ENCODE measurements around the gene CTRB2.

The CTRB2 gene

DNA sequence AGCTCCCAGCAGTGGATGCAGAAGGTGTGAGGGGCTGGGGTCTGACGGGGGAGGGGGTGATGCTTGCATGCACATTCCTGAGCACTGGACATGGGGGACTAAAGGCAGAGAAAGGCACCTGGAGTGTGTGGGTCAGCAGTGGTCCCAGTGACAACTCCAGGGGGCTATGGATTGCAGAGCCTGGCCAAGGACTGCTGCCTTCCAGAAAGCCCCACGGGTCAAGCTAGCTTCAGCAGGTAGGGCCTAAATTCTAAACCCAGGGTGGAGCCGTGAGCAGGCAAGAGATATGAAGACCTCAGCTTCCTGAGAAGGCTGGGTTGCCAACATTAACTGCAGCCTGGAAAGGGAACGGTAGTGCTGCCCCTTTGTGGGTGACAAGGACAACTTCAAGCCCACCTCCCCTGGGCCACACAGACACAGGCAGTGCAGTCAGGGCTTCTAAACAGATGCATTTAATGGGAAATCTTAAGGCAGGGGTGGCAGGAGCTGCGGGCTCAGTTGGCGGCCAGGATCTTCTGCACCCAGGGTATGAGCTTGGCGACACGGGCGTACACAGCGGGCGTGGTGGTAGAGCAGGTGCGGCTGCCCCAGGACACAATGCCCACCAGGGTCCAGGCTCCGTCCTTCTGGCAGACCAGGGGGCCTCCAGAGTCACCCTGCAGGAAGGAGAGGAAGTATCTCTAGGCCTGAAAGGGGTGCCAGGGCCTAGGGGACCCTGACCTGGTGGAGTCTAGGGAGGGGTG is 3.1 kb downstream of the CTRB2 start:
- DNase-seq: no peak

DNA sequence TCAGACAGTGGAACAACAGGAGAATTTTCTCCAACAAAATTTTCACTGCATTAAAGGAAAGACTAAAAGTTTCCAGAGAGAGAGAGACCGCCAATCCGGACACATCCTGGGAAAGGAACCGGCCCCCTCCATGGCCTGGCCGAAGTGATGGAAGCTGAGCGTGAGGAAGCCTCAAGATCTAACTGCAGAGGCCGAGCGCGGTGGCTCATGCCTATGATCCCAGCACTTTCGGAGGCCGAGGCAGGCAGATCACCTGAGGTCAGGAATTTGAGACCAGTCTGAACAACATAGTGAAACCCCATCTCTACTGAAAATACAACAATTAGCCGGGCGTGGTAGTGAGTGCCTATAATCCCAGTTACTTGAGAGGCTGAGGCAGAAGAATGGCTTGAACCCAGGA is 3.9 kb downstream of the CTRB2 start:
- DNase-seq: no peak

DNA sequence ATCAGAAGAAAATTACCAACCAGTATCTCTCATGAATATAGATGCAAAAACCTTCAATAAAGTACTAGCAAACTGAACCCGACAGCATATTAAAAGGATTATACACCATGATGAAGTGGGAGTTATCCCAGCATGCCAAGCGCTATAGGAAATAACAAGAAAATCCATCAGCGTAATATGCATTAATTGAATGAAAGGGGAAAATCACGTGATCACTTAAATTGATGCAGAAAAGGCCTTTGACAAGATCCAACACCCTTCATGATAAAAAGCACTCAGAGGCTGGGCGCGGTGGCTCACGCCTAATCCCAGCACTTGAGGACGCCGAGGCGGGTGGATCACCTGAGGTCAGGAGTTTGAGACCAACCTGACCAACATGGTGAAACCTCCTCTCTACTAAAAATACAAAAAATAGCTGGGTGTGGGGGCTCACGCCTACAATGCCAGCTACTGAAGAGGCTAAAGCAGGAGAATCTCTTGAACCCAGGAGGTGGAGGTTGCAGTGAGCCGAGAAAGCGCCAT is 4.8 kb downstream of the CTRB2 start:
- no peak for DNase-seq

DNA sequence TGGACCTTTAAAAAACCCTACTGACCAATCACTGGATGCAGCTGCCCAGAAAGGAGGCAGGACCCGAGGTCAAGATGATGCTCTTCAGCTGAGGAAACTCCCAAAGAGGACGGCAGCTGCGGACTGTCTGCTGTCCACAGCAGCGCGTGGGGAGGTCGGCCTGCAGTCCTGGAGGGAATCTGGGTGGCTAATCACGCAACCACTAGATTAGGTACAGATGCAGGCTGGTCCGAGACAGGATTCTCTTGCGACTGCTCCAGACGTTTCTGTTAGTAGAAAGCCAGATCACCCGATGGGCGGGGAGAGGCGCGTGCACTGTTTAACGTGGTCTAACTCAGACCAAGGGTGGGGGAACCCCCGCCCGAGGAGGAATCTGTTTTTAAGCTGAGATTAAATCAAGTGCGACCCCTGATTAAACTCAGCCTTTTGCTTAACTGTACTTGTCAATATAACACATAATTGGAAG is 8.8 kb downstream of the CTRB2 start:
- DNase-seq: no peak

DNA sequence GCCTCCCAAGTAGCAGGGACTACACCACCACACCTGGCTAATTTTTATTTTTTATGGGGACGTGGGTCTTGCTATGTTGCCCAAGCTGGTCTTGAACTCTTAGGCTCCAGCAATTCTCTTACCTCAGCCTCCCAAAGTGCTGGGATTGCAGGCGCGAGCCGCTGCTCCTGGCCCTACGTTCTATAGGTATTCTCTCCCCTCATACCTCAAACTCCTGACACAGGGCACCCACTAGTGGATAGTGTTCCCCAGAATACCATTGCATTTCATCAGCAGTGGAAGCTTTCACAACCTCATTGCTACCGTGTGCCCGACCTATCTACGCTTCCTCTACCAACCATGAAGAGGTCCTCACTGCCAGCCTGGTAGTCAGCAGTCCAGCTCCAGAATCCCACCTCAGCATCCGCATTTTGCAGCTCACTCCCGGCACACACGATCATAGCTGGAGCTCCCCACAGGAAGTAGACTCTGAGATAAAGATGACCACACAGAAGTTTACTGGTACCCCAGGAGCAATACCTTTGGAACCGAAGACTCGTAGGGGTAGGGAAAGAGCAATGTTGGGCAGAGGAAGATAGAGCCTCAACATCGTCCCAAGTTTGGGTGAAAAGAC is 9.3 kb downstream of the CTRB2 start:
- no peak for DNase-seq

DNA sequence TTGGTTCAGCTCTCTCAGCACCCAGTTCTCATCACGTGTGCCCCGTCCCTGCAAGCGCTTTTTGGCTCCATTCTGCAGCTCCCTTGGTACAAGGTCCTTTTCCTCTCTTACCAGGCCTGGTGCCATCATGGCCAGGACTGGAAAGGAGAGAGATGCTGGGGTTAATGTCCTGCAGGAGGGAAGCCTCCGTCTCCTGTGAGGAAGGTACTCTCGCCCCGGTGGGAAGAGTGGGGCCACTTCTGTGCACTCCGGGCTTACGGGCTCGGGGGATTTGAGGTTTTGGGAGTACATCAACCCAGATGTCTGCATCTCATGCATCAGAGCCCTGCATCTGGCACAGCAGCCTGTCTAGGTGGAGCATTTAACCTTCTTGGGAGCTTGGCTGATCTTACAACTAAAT is 10.1 kb downstream of the CTRB2 start:
- no peak for DNase-seq

DNA sequence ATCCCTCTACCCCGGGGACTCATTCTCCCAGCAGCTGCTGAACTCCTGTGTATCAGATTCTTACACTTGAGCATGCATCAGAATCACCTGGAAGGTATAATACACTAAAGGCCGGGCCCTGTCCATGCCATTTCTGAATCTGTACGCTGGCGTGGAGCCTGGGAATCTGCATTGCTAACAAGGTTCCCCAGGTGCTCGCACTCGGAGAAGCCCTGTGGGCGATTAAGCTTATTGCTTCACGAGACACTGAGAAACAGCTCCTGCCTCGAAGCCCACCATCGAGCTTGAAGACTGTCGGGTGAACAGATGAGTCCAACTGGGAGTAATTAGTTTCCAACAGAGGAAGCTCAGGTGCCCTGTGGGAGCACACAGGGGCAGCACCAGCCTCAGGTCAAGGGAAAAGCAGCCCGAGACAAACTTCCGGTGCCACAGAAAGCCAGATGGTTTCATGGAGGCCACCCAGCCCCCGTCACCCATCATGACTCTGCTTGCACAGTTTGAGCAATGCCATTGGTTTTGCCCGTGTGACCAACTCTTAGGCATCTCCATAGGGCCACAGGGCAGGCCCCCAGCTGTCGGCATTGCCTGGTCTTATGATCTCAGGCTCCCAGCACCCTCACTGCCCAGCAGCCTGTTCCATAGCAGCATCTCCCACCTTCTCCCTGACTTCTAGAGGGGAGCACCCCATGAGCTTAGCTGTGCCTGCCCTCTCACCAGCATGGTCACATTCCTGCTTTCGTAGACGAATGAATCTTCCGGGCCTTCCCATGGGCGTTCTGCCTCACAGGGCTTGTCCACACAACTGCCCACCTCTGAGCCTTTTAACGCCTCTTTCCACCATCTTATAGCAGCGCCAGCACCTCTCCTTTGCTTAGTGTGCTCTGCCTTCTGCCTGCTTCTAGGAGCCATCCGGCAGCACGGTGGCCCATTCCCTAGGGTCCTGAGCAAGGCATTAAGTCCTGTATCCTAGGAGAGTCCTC is 10.9 kb downstream of the CTRB2 start:
- no peak for DNase-seq

DNA sequence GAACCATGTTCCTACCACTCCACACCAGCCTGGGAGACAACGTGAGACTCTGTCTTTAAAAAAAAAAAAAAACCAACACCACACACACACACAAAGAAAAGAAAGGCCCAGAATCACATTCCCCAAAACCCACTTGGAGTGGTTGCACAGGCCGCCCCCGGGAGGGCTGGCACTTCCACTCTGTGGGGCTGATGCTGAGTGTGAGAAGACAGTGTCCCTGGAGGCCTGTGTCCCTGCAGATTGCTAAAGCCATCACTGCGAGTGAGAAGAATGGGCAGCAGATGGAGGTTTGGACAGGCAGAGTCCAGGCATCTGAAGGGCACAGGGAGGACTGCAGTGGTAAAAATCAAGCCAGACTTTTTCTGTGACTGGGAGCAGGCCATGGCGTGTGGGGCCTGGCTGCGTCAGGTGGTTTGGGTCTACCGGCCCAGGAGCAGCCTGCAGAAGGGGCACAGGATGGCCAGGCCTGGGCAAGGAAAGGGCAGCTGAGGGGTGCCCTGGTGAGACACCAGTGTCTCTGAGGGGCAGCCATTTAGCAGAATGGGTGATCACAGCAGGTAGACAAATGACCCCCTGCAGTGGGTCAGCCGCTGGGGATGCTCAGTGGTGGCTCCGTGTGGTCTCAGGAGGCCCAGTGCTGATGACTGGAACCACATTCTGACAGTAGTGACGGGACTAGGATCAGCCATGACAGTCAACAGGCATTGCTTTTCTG is 13.1 kb downstream of the CTRB2 start:
- no peak for DNase-seq

DNA sequence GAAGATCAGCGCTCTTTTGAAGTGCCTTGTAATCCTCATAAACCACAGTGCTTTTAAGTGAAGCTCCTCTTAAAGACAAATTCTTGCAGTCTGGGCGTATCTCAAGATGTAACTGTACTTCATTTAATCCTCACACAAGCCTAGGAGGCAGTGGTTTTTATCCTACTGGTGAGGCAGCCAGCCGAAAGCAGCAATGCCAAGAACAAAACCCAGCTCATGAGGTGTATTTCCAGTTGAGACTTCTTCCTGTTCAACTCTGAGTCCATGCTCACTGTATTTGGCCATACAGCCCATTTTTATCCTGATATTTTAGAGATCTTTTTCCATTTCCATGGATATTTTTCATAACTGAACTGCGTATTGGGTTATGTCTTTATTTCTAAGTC is 13.7 kb downstream of the CTRB2 start:
- DNase-seq: no peak

DNA sequence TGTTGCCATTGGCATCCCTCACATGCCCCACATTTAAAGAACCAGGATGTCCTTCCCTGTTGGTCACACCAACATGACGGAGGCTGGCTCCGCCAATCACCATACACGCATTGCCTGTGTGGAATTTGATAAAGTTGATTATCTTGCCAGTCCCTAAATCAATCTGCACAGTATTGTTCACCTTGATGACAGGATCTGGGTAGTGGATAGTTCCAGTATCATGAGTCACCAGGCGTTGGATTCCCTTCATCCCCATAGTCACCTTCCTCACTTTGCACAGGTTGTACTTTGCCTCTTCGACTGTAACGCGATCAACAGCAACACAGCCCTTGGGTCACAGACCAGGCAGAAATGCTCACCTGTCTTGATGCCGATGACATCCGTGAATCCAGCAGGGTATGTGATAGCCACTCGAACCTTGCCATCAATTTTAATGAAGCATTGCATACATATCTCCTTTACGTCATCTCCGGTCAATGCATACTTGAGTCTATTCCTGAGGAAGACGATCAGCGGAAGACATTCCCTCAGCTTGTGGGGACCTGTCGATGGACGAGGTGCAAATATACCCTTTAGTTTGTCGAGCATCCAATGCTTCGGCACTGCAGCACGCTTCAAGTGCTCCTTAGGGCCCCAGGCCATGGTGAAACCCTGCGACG is 14.2 kb downstream of the CTRB2 start:
- no peak for DNase-seq

DNA sequence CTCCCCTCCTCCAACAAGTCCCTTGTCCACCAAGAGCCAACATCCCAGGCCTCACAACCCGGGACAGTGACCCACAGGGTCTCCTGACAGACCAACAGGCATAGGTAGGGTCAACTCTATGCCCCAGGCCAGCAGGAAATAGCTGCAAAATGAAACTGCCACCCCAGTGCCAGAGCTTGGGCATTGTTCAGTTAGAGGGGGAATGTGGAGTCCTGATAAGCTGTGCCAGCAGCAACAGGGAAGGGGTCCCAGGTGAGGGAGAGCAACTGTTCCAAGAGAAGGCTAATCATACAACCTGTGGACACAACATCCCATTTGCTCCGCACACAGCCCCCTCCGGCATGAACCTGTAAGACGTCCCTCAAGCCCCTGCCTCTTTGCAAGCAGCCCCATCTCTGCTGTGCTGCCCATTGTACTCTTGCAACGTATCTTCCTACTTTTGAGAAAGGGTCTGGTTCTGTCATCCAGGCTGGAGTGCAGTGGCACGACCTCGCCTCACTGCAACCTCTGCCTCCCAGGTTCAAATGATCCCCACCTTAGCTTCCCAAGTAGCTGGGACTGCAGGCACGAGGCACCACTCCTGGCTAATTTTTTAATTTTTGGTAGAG is 17.2 kb downstream of the CTRB2 start:
- DNase-seq: no peak

DNA sequence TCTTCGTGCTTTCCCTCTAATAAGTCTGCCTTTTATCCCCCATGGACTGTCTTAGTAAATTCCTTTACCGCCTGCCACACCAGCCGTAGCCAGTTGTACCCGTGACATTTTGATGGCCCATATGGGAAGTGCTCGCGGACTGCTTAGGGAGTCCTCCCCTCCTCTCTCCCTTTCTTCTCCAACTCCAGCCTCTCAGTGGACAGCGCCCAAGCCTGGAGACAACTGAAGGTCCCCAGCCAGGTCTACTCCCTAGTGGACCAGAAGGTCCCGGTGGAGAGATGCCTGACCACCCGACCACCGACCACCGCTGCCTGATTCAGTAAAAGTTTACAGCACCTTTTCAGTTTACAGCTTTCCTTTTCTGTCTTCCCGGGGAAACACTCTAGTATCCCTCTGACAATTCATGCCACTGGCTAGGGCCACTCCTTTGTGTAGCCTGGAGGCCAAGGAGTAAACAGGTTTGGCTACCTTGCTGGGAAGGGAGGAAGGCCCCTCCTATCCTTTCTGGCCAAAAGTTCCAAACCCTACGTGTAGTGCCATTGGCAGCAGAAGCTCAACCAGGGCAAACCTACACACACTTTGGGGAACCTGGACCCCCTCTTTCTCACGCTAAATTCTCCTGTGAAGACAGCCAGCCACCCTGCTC is 18.0 kb downstream of the CTRB2 start:
- DNase-seq: no peak

DNA sequence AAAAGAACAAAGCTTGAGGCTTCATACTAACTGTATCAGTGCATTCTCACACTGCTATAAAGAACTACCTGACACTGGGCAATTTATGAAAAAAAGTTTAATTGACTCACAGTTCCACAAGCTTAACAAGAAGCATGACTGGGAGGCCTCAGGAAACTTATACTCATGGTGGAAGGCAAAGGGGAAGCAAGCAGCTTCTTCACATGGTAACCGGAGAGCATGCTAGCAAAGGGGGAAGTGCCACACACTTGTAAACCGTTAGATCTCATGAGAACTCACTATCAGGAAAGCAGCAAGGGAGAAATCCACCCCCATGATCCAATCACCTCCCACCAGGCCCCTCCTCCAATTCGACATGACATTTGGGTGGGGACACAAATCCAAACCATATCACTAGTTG is 25.3 kb downstream of the CTRB2 start:
- DNase-seq: no peak

DNA sequence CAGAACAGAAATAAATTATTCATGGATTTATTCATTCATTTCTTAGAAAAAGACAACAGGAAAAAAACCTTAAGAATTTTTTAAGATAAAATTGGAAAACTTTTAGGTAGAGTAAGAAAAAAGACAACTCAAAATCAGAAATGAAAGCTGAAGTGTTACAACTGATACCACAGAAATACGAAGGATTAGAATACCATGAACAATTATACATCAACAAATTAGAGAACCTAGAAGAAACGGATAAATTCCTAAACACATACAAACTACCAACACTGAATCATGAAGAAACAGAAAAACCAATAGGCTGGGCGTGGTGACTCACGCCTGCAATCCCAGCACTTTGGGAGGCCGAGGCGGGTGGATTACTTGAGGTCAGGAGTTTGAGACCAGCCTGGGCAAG is 27.8 kb downstream of the CTRB2 start:
- DNase-seq: no peak

DNA sequence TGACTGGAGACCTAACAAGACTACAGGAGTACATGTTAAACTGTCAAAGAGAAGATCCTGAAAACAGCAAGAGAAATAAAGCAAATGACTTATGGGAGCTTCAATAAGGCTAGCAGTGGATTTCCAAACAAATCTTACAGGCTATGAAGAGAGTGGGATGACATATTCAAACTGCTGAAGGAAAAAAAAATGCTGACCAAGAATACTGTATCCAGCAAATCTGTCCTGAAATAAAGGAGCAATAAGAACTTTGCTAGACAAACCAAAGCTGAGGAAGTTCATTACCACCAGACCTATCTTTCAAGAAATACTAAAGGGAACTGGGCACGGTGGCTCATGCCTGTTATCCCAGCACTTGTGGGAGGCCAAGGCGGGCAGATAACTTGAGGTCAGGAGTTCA is 30.0 kb downstream of the CTRB2 start:
- DNase-seq: no peak

DNA sequence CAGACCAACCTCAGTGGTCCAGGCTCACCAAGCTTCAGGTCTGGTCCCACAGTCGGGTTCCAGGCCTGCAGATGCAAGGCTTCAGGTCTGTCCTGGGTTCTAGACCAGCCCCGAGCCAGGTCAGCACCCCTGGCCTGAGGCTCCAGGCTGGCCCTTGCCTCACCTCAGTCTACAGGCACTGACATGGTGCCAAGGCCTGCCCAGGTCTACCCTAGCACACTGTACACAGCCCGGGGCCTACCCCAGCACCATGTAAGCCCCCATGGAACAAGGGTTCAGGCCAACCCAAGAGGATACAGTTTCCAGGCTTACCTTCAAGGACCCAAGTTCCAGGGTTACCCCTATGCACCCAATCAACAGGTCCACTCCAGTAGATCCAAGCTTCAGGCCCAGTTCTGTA is 31.9 kb downstream of the CTRB2 start:
- no peak for DNase-seq

DNA sequence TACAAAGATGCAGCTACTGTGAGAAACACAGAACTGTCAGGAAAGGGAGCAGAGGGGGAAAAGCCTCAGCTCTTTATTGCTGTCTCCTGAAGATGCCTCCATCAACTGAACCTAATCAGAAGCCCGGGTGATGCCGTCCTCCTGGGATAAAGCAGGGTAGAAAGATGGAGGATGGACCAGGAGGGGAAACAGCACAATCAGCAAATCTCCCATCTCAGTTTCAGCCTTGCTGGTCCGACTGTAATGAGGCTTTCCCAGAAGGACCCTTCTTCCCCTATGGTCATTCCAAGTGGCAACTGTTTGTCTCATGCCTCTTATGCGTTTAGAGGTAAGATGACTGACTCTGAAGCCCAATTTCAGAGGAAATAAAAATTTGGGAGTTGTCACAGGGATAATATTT is 34.4 kb downstream of the CTRB2 start:
- DNase-seq: no peak

DNA sequence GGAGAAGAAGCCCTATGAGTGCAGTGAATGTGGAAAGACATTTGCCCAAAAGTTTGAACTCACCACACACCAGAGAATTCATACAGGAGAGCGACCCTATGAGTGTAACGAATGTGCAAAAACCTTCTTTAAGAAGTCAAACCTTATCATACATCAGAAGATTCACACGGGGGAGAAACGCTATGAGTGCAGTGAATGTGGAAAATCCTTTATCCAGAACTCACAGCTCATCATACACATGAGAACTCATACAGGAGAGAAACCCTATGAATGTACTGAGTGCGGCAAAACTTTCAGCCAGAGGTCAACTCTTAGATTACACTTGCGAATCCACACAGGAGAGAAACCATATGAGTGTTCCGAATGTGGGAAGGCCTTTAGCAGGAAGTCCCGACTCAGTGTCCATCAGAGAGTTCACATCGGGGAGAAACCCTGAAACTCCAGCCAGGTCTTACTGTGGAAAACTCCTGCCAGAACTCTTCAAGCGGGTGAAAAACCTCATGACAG is 37.0 kb downstream of the CTRB2 start:
- DNase-seq: no peak

DNA sequence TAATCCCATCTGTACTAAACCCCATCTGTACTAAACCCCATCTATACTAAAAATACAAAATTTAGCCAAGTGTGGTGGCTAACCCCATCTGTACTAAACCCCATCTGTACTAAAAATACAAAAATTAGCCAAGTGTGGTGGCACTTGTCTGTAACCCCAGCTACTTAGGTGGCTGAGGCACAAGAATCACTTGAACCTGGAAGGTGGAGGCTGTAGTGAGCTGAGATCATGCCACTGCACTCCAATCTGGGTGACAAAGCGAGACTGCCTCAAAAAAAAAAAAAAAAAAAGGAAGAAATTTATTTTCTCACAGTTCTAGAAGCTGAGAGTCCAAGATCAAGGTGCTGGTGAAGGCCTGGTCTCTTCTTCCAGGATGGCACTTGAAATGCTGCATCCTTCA is 46.6 kb downstream of the CTRB2 start:
- no peak for DNase-seq
